Midbrain (tissue), 1 donor: ENCODE measurements around the gene NCK2.
"Not testable (repeated sequence)": the region's sequence is repeated elsewhere in the genome, so short reads cannot be mapped to it uniquely, and the experiment has no call there.

Experiments
- DNase-seq: peaks from one replicate; lab custom pipeline; 2025; lab: John Stamatoyannopoulos, UW

NCK2 gene

DNA sequence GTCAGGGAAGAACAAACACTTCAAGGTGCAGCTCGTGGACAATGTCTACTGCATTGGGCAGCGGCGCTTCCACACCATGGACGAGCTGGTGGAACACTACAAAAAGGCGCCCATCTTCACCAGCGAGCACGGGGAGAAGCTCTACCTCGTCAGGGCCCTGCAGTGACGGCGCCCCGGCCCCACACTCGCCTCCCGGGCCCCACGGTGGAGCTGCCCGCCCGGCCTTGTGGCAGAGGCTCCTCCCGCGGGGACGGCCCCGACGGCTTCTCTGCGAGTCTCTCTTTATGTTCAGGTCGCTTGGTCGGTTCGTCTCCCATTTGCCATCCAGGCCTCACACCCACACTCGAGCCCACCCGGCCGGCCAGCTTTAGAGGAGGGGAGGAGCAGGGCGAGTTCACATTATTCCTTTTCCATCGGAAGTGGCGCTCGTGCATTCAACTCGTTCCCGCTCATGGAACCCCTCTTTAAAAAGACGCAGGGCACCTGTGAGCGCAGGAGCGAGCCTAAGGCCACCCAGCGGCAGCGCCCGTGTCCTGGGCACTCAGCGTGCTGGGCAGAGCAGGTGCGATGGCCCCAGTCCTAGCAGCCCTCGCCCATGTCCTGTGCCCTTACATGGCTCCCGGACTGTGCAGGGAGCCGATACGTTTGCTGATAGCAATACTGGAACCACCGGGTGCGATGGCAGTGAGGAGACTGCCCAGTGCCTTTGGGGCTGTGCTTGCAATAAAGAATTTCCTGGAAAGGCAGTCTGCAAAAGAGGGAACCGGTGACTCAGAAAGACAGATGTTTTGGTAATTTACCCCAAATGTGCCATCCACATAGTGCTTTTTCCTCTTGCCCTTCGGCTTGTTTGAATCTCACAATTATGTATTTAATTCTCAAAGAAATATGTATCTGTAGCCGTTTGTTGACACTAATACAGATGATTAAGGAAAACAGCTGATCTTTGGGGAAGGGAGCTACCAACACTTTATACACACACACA, 148.6 kb downstream of the NCK2 start:
- no peak for DNase-seq

DNA sequence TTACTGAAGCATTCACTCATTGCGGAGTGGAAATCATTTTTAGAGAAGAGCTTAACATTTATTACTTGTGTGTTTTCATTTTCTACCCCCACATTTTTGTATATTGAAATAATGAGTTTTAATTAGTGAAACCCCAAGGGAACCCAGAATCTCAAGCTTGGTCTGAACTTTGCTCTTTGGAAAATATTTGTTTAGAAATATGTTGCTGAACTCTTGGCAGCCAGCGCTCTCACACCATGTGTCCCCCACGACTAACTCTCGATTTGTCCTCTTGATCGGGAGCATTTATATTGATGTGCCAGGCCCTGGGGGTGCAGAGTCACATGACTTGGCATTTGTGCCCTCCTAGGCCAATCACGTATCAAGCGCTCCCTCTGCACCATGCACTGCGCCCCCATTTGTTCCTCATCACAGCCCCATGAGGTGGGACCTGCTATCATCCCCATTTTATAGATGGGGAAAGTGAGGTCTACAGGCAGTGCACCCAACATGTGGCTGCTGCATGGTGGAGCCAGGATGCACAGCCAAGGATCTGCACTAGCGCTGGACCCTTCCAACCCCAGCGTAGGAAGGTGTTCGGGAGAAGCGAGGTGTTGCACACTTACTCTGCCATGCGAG, 149.7 kb downstream of the NCK2 start:
- no peak for DNase-seq

DNA sequence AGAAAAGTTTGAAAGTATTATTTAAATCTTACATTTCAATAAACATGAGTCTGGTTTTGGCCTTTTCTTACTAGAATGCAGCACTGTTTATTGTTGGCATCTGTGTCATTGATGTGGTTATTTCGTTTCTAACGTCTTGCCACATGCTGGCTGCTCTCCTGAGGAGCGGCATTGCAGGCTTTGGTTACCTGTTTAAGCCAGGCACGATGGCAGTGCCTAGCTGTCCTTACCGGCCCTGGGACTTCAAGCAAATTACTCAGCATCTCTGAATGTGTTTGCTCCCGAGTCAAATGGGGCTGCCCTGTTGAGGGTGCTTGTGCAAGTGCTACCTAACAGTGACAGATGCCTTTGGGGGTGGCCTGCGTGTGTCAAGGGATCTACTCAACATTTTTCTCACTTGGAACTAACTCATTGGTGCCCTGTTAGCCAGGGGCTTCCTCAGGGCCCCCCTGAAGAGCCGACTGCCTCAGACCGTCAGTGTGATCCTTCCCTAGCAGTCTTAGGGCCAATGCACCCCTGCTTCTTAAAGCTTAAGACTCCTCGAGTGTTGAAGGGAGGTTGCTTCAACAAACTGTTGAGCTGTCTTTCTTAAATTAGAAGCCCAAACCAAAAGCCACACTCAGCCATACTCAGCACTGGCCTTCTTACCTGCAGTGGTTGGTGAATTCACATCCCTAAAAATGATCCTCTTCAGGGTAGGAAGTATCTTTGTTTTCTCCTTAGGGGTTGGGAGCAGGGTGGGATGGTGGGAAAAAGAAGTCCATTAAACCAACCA, 151.5 kb downstream of the NCK2 start:
- no peak for DNase-seq

DNA sequence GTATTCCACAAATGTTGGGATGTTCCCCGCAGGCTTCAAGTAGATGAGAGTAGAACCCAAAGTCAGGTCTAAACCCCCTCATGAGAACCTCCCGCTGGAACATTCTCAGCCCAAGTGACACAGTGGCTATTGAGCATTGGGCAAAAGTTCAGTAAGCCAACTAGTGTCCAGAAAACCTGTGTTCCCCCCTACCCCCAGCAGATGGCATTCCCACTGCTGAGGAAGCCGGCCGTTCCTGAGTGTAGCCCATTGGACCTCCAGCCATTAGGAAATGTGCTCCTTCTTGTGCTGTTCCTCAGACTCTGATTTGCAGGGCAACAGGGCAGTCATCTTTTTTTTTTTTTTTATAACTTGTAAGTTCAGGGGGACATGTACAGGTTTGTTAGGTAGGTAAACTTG, 152.1 kb downstream of the NCK2 start:
- DNase-seq, result no peak

DNA sequence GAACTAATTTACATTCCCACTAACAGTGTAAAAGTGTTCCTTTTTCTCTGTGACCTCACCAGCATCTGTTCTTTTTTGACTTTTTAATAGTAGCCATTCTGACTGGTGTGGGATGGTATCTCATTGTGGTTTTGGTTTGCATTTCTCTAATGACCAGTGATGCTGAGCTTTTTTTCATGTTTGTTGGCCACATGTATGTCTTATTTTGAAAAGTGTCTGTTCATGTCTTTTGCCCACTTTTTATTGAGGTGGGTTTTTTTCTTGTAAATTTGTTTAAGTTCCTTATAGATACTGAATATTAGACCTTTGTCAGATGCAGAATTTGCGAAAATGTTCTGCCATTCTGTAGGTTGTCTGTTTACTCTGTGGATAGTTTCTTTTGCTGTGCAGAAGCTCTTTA, 153.0 kb downstream of the NCK2 start:
- DNase-seq, result not testable (repeated sequence)

DNA sequence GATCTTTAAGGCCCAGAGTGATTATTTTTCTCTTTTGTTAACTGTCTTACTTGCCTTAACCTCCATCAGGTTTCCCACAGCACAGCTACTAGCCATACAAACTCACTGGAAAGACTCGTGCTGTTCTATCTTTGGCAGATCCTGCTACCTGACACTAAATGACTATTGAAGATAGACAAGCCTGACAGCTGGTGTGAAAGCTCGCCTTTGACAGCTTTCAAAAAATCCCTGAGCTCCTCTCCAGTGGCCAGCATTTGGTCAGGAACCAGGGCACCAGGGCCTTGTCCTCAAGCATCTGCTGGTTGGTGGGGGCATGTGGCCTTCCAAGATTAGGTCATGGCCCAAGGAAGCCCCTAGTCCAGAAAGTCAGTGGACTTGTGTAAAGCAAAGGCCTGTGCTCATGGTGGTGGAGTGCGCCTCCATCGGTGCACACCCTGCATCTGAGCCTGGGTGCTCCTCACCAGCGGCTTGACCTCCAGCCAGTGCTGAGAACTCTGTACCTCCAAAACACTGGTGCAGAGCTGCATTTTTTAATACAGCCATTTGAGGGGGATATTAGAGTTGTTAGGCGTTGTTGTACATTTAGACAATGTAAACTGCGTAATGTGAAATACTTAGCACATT, 158.5 kb downstream of the NCK2 start:
- DNase-seq, result no peak

DNA sequence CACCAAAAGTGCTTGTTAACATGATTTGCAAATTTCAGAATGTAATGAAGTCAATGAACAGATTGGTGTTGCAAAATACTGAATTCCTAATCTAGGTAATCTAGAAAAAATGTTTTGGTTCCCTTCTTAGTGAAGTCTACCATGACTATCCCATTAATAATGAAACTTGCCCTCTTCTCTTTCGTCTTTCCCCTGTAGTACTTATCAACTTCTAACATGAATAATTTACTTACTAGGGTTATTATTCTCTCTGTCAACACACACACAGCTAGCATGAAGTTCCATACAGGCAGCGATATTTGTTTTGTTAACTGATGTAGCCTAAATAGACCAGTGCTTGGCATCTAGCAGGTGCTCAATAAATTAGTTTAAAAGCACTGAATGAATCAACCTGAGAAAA, 160.2 kb downstream of the NCK2 start:
- no peak for DNase-seq

DNA sequence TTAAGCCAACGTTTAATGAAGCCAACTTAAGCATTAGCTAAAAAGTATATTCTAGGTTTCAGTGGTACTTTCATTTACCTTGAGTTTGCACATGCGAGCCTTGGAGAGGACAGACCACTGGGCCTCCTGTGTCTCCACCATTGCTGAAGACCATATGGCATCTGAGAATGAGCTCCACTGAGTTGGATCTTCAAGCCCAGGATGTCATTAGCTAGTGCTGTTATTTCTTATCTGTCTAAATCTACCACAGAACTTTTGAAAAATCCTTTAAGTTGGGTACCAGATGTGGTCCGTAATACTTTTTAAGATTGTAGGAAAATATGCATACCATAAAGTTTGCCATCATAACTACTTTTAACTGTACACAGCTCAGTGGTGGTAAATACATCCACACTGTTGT, 161.8 kb downstream of the NCK2 start:
- DNase-seq, result no peak

DNA sequence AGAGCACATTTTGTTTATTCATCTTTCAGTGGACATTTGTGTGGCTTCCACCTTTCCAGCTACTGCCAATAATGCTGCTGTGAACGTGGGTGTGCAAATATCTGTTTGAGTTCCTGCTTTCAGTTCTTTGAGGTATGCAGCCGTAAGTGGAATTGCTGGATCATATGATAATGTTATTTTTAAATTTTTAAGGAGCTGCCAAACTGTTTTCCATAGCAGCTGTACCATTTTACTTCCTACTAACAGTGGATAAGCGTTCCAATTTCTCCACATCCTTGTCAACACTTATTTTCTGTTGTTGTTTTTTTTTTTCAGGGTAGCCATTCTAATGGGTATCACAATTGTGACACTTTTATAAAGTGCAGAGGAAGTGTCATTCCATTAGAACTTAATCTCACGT, 162.5 kb downstream of the NCK2 start:
- no peak for DNase-seq

DNA sequence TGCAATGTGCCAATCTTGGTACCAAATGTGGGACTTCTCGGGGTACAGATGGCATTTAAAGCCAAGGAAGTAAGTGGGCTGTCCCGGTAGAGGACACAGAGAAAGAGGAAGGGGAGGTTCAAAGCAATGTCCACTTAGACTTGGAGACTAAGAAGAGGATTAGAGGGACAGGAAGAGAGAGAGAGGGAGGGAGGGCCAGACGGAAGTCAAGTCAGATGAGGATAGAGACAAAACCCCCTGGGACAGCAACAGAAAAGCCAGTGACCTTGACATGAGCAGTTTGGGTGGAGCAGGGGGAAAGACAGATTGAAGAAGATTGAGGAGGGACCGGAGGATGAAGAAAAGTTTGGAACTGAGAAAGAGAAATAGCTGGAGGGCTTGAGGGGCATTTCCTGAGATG, 164.5 kb downstream of the NCK2 start:
- DNase-seq, result no peak

DNA sequence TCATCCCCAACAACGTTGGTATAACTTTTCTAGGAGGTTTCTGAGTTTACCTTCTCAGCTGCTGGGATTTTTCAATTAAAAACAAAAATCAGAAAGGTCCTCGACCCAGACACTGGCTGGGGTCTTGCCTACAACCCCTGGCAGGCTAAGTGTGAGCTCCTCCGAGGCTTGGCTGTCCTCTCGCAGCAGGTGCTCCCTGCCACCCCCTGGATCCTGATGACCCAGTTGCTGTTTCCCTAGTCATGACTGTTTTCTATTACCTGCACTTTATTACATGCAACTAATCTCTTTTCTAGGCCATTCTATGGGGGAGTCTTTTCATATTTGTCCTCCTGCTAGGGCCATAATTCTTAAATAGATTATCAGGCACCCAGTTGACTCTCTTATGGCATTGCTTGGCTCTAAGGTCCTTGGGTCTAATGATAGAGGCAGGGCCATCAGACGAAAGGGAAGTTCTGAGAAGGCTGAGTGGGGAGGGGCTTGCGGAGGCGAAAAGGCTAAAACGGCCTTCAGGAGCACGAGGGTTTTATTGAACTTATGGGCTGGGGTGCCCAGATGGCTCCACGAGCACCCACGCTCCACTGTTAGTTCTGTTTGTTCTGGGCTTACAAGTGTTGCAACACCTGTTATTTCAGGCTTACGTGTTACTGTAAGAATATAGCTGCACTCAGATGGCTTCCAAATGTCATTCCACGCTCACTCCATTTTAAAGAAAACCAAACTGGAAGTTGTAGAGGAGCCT, 166.0 kb downstream of the NCK2 start:
- no peak for DNase-seq

DNA sequence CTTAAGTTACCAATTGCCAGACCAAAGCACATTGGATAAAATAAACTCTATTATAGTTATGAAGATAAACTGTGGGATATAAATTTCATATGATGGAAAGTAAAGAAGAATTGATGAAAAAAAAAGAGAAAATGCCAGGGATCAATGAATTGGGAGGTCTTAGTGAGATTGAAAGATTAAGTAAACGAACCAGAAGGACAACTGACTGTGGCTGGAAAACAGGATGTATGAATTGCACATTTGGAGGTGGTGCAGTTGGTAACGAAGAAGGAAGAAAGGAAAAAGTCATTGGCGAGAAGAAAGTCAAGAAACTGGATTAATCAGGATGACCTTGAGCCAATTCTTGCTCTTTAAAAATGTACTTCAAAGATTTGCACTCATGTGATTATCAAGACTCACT, 166.7 kb downstream of the NCK2 start:
- DNase-seq, result no peak

DNA sequence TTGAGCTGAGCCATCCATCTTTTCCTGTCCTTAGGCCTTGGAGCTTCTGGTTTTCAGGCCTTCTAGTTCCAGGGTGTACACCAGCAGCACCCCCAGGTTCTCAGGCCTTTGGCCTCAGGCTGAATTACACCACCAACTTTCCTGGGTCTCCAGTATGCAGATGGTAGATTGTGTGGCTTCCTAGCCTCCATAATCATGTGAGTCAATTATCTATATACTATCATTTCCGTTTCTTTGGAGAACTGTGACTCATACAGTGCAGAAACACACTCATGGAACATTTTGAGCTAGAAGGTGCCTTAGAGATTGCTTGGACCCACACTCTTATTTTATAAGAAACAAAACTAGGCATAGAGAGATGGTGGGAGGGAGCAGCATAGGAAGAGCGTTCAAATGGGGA, 167.4 kb downstream of the NCK2 start:
- DNase-seq, result no peak

DNA sequence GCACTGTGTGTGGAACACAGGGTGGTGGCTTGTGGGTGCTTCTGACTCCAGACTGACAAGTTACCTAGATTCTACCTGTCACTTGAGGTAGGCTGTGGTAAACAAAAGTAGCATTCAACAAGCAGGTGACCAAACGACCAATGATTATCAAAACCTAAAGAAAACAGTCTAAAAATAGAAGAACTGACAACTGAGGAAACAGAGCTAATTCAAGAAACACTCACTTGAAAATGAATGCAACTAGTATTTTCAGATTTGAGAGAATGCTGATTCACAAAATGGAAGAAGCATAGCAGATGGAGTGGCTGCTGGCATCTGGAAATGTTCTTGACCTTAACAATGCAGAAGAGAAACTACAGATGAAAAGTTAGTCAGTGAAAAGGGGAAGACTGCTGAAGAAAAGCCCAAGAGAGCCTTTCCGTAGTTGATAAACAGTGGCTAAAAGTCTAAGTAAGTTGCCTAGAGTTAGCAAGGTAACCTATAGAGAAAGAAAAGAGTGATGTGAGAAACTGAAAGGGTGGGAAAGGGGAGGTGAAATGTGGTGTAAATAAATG, 170.4 kb downstream of the NCK2 start:
- no peak for DNase-seq

DNA sequence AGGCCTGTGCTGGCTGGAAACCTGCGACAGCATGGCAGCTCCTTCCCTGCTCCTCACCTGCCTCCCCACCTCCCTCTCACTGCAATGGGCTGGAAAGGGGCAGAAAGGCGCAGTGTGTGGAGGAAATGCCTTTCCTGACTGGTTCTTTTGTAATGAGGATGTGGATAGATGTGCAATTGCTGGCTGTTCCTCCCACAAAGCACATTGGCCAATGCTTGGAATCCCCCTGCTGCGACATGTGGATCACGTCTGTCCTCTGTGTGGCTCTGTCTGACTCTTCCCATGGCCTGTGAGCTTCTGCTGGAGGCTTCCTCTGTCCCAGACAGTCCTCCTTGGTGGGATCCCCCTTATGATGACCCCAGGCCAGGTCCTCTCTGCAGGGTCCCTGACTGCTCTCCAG, 172.5 kb downstream of the NCK2 start:
- no peak for DNase-seq

DNA sequence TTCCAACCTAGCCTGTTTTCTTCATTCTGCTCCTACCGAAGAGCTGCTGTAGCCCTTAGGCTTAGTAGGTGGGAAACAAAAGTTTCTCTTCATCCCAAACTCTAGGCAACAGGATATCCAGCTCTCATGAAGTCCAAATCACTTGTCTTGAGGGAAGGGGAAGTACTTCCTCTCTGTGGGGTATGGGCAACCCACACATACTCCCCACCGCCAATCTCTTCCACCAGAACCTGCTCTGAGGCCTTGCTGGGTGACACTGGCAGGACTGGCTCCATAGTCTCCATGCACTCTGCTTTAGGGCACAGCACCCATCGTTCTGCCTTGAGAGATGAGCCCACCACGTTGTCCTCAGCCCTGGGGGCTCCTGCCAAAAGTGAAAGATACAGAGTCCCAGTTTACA, 173.0 kb downstream of the NCK2 start:
- no peak for DNase-seq

DNA sequence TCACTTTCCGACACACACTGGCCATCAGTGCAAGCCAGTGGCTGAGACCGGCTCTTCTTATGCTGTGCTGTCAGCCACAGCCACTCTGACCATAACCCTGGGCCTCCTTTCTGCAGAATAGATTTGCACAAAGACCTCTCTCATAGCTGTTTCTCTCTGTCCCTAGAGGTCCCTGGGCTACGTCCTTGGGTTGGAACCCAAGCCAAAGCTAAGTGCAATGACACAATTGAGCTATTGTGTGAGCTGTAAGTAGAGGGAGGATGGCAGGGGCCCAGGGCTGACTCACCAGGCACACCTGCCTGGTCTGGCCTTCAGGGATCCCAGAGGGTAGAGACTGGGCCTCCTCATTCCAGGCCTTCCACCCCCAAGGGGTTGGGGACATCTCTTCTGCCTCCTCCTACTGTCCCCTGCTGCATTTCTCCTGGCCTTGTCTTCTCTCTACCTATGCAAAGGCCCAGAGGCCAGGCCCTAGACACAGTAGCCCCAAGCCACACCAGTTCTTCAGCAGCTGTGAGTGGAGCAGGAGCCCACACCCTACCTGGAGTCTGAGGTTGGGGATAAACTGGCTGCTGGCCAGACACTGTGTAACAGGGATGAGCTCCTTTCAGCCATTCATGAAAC, 174.6 kb downstream of the NCK2 start:
- DNase-seq, result peak; percentile 22

DNA sequence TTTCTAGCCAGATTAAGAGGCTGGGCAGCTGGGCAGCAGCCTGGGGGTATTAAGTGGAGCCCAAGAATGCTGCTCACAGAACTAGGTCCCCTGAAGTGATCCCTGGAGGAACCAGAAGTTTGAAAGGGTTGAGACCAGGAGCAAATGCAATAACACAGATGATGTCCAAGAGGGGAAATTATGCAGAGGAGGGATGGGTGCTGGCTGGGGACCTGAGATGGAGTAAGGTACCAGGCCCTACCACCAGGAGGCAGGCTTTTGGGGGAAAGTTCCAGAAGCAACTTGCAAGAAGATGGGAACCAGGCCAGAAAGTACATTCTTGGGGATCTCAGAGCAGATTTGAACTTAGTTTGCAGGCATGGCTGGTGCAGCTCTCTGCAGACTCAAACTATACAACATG, 175.1 kb downstream of the NCK2 start:
- no peak for DNase-seq

DNA sequence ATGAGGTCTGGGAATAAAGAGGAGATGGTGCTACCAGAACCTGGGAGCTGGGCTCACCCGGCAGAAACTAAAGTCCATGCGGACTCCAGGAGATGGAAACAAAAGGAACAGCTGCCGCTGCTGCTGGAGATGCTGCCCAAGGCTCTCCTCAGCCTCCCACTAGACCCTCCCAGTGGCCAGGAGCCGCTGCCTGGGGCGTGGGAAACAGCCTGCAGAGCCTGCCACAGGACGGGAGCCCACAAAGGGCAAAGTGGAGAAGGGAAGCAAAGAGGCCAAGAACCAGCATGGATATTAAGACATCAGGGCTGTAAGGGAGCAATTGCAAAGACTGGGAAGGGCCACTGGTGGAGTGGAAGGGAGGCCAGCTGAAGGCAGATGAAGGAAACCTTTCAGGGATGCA, 179.6 kb downstream of the NCK2 start:
- no peak for DNase-seq

DNA sequence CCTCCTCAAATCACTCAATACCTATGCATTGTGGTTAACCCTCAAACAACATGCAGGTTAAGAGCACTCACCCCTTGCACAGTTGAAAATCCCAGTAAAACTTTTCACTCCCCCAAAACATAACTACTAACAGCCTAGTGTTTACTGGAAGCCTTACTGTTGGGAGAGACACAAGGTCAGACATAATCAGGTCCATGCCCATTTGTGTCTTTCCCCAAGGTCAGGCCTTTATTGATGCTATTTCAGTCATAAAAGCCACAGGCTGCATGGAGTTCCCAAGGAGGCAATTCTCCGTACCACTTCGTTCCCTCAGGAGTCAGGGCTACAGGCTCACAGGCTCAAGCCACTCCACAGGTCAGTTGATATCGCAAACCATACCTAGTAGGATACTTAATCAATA, 180.2 kb downstream of the NCK2 start:
- no peak for DNase-seq

DNA sequence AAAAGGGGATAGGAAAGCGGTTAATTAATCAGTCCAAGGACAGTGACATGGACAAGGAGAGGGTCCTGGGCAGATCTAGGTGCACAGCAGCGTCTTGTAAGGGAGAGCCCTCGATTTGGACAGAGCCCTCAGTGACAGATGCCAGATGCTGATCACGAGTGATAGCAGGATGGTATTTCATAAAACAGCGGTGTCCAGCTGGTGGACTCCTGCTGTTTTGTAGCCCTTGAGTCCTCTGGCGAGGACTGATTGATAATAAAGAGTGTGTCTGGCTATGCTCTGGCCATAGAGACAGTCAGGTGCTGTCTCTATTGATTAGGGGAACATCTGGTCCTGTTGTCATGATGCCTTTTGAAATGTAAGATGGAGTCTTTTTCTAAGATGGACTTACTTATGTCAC, 180.7 kb downstream of the NCK2 start:
- DNase-seq, result no peak
